Measurements from ENCODE around the gene CPSF4. TPM values are rescaled to one million over a fixed set of nuclear protein-coding genes. Genes with fewer than 3 reads are reported as not detected.
"Not testable (repeated sequence)": the region's sequence is repeated elsewhere in the genome, so short reads cannot be mapped to it uniquely, and the experiment has no call there.

The CPSF4 gene
- total and polyA plus RNA-seq, 11 donors: 12.7 to 24.8 (median 16.4) TPM

GRCh38 chr7:99409806-99410205 lies 28.9 kb upstream of the CPSF4 start:
- Histone ChIP-seq H3K36me3 (peaks cover 0 to 56% (median 46%) of the 10 kb centered on the region in 9 donors), H3K4me3 (peak overlapping the region; percentile 68 to 100 (median 96)), H3K4me1 (peaks cover 13 to 46% (median 37%) of the 10 kb centered on the region in 12 donors), H3K27me3 (no peaks in the 10 kb centered on the region), H3K27ac (peak overlapping the region in 7 of 12 donors; percentile 94 to 99 (median 97)), H3K9me3 (no peaks in the 10 kb centered on the region)
- 50 to 56% (median 53%) methylated on average over 3 of the region's 3 CpGs for WGBS, 4 donors
- intact Hi-C loops (cut with DNase I): loop anchor here in 7 of 10 donors (2.0 to 10.0 kb wide), 7 partner anchors 35 to 1125 kb away; partner anchors contain the start of genes ARPC1B (in 4 of the 7), BAIAP2L1 (in 1 of the 7) and BRI3 (in 1 of the 7)
- DNase-seq (no peak), ATAC-seq (no peak)
- TF ChIP-seq POLR2A (IDR thresholded peaks at IDR 0.05): no peak
- TF ChIP-seq, protein P1, sequence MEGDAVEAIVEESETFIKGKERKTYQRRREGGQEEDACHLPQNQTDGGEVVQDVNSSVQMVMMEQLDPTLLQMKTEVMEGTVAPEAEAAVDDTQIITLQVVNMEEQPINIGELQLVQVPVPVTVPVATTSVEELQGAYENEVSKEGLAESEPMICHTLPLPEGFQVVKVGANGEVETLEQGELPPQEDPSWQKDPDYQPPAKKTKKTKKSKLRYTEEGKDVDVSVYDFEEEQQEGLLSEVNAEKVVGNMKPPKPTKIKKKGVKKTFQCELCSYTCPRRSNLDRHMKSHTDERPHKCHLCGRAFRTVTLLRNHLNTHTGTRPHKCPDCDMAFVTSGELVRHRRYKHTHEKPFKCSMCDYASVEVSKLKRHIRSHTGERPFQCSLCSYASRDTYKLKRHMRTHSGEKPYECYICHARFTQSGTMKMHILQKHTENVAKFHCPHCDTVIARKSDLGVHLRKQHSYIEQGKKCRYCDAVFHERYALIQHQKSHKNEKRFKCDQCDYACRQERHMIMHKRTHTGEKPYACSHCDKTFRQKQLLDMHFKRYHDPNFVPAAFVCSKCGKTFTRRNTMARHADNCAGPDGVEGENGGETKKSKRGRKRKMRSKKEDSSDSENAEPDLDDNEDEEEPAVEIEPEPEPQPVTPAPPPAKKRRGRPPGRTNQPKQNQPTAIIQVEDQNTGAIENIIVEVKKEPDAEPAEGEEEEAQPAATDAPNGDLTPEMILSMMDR (IDR thresholded peaks at IDR 0.05): no peak

DNA sequence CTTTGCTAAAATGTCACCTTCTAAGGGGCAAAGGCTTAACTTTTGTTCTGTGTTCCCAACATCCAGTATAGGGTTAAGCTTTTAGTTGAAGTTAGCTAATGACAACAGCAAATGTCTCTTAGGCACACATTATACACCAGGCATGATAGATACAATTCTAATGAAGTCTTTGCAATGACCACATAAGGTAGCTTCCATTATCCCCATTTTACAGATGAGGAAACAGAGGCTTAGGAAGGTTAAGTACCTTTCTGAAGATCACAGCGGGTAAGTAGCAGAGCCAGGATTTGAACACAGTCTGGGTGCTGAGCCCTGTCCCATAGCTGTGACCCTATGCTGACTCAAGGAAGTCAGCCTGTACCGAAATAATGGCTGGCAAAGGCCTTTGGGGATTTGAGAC lies 28.1 kb upstream of the CPSF4 start:
- no peak for ATAC-seq
- TF ChIP-seq, protein P1 (IDR thresholded peaks at IDR 0.05): no peak
- no peak for TF ChIP-seq POLR2A (IDR thresholded peaks at IDR 0.05)
- WGBS, 4 donors: 78 to 92% (median 85%) methylated on average over 2 of the region's 2 CpGs
- H3K4me1 ChIP-seq: peaks cover 13 to 39% (median 32%) of the 10 kb centered on the region in 12 donors
- no peaks in the 10 kb centered on the region for H3K27me3 ChIP-seq
- DNase-seq: no peak
- H3K27ac ChIP-seq: no peak overlapping the region
- H3K36me3 ChIP-seq: peaks cover 0 to 58% (median 54%) of the 10 kb centered on the region in 9 donors
- H3K9me3 ChIP-seq: no peaks in the 10 kb centered on the region
- intact Hi-C loops (cut with DNase I): loop anchor here in 3 of 10 donors (10.0 kb wide), 3 partner anchors 46 to 1126 kb away; partner anchors contain the start of gene BRI3 (in 1 of the 3)
- H3K4me3 ChIP-seq: peak overlapping the region in 1 of 12 donors; percentile 76

- not testable (repeated sequence) for H3K27ac ChIP-seq, ATAC-seq, H3K4me3 ChIP-seq, H3K9me3 ChIP-seq, H3K4me1 ChIP-seq, H3K27me3 ChIP-seq
- 54 to 64% (median 58%) methylated on average over 17 of the region's 17 CpGs for WGBS, 4 donors
- H3K36me3 ChIP-seq: peaks cover 2 to 100% (median 99%) of the 10 kb centered on the region in 9 donors
- intact Hi-C loops (cut with DNase I): loop anchor here in 3 of 10 donors (10.0 kb wide), 3 partner anchors 51 to 1131 kb away; partner anchors contain the start of gene BRI3 (in 1 of the 3)
- peak; percentile 38 to 72 (median 62) for DNase-seq
- TF ChIP-seq, protein P1 (IDR thresholded peaks at IDR 0.05): peak; percentile 45 to 70 (median 60)
Observed at GRCh38 chr7:99415513-99416127, 23.1 kb upstream of the CPSF4 start.

GRCh38 chr7:99418260-99418659 lies 20.5 kb upstream of the CPSF4 start:
- ATAC-seq (no peak), DNase-seq (peak in 1 of 5 donors; percentile 53)
- H3K9me3 ChIP-seq: no peaks in the 10 kb centered on the region
- H3K36me3 ChIP-seq: peaks cover 2 to 100% (median 90%) of the 10 kb centered on the region in 9 donors
- H3K27ac ChIP-seq: no peak overlapping the region
- no peaks in the 10 kb centered on the region for H3K27me3 ChIP-seq
- 89 to 100% (median 91%) methylated on average over 6 to 9 of the region's 9 CpGs for WGBS, 4 donors
- intact Hi-C loops (cut with DNase I): loop anchor here in 3 of 10 donors (10.0 kb wide), 3 partner anchors 53 to 1133 kb away; partner anchors contain the start of gene BRI3 (in 1 of the 3)
- H3K4me1 ChIP-seq: no peaks in the 10 kb centered on the region
- H3K4me3 ChIP-seq: no peak overlapping the region
- TF ChIP-seq, protein P1 (IDR thresholded peaks at IDR 0.05): no peak
- TF ChIP-seq POLR2A (IDR thresholded peaks at IDR 0.05): no peak
